Endothelial cell of umbilical vein (primary cell): ENCODE measurements around the gene CFTR. TPM values are rescaled to one million over a fixed set of nuclear protein-coding genes. Genes with fewer than 3 reads are reported as not detected.

Experiments used
- BruUV-seq: library from RNA; stranded (reverse); fragments of 400-500 nt; replicated peaks from 2 replicates; lab custom pipeline; 2021; lab: Mats Ljungman, UMichigan
- CTCF ChIA-PET: fragments of 300-600, 350-600 bp; sonication (Branson Sonifier 250); formaldehyde crosslinking; loops from one replicate; lab custom pipeline; 2021; ENCODE audit warnings: antibody characterized with exemption, inconsistent platforms; lab: Charles Lee
- POLR2A ChIA-PET: fragments of 300-600, 350-600 bp; sonication (Branson Sonifier 250); formaldehyde crosslinking; loops from one replicate; lab custom pipeline; 2021; ENCODE audit warnings: antibody characterized with exemption, inconsistent platforms; lab: Charles Lee
- DNase-seq: peaks from one replicate; pipeline ENCODE4 v3.0.0-alpha.2; 2011; ENCODE audit warnings: low read depth, low spot score
- FAIRE-seq: peaks from 2 replicates; lab custom pipeline; 2011; peaks lifted over from hg19 to GRCh38; lab: Jason Lieb, UNC
- H2AFZ ChIP-seq: 2 replicates; pipeline ENCODE4 v1.6.0; 2012; ENCODE audit warnings: low read depth, low read length, control low read depth, inconsistent platforms
- H3K27ac ChIP-seq: 2 replicates; pipeline ENCODE4 v1.5.1; 2011; ENCODE audit warnings: low read depth, mild to moderate bottlenecking, control low read depth, low read length, moderate library complexity; ENCODE audit not compliant: insufficient read depth
- H3K27me3 ChIP-seq, 2 experiments: 2 replicates each; pipeline versions ENCODE4 v1.6.0 to v1.6.1; 2011; ENCODE audit warnings: low read length in 2 of 2, mixed read lengths in 1 of 2; ENCODE audit not compliant: control insufficient read depth in 2 of 2, insufficient read depth in 2 of 2
- H3K36me3 ChIP-seq, 2 experiments: 2 replicates in 1 of 2; 3 replicates in 1 of 2; pipeline ENCODE4 v1.5.1; 2011; ENCODE audit warnings: low read length in 2 of 2, mild to moderate bottlenecking in 1 of 2, moderate library complexity in 1 of 2; ENCODE audit not compliant: control insufficient read depth in 2 of 2, insufficient read depth in 2 of 2; ENCODE audit errors: extremely low read depth in 1 of 2
- H3K4me1 ChIP-seq: 3 replicates; pipeline ENCODE4 v1.5.1; 2011; ENCODE audit warnings: mild to moderate bottlenecking, low read length; ENCODE audit not compliant: control insufficient read depth, insufficient read depth; ENCODE audit errors: extremely low read depth
- H3K4me2 ChIP-seq: 2 replicates; pipeline ENCODE4 v1.6.1; 2011; ENCODE audit warnings: low read length, control low read depth, mixed read lengths; ENCODE audit not compliant: insufficient read depth
- H3K4me3 ChIP-seq, 3 experiments: fragments of 200-600 bp in 1 of 3; sonication (generic), shearing (Covaris generic) in 1 of 3; replicated peaks in 1 of 3; 2 replicates each; pipeline ENCODE4 v1.5.1; 2011 to 2016; ENCODE audit warnings: control low read depth in 3 of 3, low read length in 3 of 3, mild to moderate bottlenecking in 2 of 3, inconsistent platforms in 1 of 3, low read depth in 1 of 3, moderate library complexity in 1 of 3; ENCODE audit not compliant: insufficient read depth in 1 of 3
- H3K79me2 ChIP-seq: 2 replicates; pipeline ENCODE4 v1.6.0; 2012; ENCODE audit warnings: low read length, inconsistent platforms; ENCODE audit not compliant: control insufficient read depth, insufficient read depth
- H3K9ac ChIP-seq: replicated peaks from 2 replicates; pipeline ENCODE3; 2011; ENCODE audit warnings: low read length, control low read depth; ENCODE audit not compliant: insufficient read depth; ENCODE audit errors: extremely low read depth
- H3K9me1 ChIP-seq: replicated peaks from 3 replicates; pipeline ENCODE4 v1.6.0; 2011; ENCODE audit warnings: mild to moderate bottlenecking, low read length; ENCODE audit not compliant: control insufficient read depth, insufficient read depth; ENCODE audit errors: extremely low read depth
- H3K9me3 ChIP-seq: replicated peaks from 2 replicates; pipeline ENCODE4 v1.5.1; 2012; ENCODE audit warnings: low read length, inconsistent platforms; ENCODE audit not compliant: control insufficient read depth, insufficient read depth
- H4K20me1 ChIP-seq: replicated peaks from 2 replicates; pipeline ENCODE3; 2011; ENCODE audit warnings: mild to moderate bottlenecking, low read length; ENCODE audit not compliant: control insufficient read depth, insufficient read depth; ENCODE audit errors: extremely low read depth
- CTCF ChIP-seq, 2 donors: IDR thresholded peaks; 1 replicate in 1 of 2; 2 replicates in 1 of 2; pipeline ENCODE4 v1.5.1; 2011; ENCODE audit warnings: low read length in 2 of 2, mild to moderate bottlenecking in 2 of 2, moderate library complexity in 2 of 2, control low read depth in 1 of 2, inconsistent platforms in 1 of 2, low read depth in 1 of 2; ENCODE audit not compliant: insufficient read depth in 1 of 2; ENCODE audit errors: extremely low read depth in 1 of 2
- EZH2 ChIP-seq: IDR thresholded peaks from 2 replicates; pipeline ENCODE4 v1.6.1; 2012; ENCODE audit warnings: borderline replicate concordance, low read depth, mild to moderate bottlenecking, moderate library complexity, low read length, inconsistent platforms; ENCODE audit not compliant: severe bottlenecking
- FOS ChIP-seq: IDR thresholded peaks from 2 replicates; pipeline ENCODE4 v1.6.1; 2011; ENCODE audit warnings: mild to moderate bottlenecking, low read length, moderate library complexity, borderline replicate concordance; ENCODE audit not compliant: insufficient read depth
- GATA2 ChIP-seq: IDR thresholded peaks from 2 replicates; pipeline ENCODE4 v1.7.0; 2011; ENCODE audit warnings: low read depth, mild to moderate bottlenecking, moderate library complexity, mixed read lengths, low read length; ENCODE audit not compliant: insufficient read length, insufficient read depth
- JUN ChIP-seq: IDR thresholded peaks from 2 replicates; pipeline ENCODE4 v1.6.1; 2011; ENCODE audit warnings: borderline replicate concordance, low read depth; ENCODE audit not compliant: insufficient read length, insufficient read depth
- MYC ChIP-seq: IDR thresholded peaks from one replicate; pipeline ENCODE4 v1.6.1; 2011; ENCODE audit warnings: mild to moderate bottlenecking, low read depth, low read length
- POLR2A ChIP-seq: IDR thresholded peaks from 2 replicates; pipeline ENCODE4 v1.6.1; 2012; ENCODE audit warnings: low read depth, mild to moderate bottlenecking, control low read depth, low read length
- POLR2AphosphoS5 ChIP-seq: IDR thresholded peaks from 2 replicates; pipeline ENCODE4 v1.6.1; 2012; ENCODE audit warnings: low read depth, mild to moderate bottlenecking, control low read depth, low read length, moderate library complexity; ENCODE audit not compliant: insufficient read depth
- dilution Hi-C: fragments of 300-500 bp; cut with MboI; formaldehyde crosslinking; loops from one replicate; pipeline ENCODE4 v1.15.0; 2019; ENCODE audit warnings: low sequenced_read_pairs; ENCODE audit not compliant: extremely low pct_ligation_motif_present
- intact Hi-C: fragments of 100-400 bp; cut with micrococcal nuclease; formaldehyde crosslinking; loops from one replicate; pipeline ENCODE4 v1.10.0; 2022
- polyA plus RNA-seq, 4 experiments: library from polyadenylated mRNA; depleted of rRNA in 3 of 4; stranded (reverse) in 3 of 4; unstranded in 1 of 4; fragments of >200 nt; gene quantifications; 2 replicates each; pipeline versions ENCODE4 v1.2.1 to v1.2.3, GENCODE V29; 2011 to 2012; ENCODE audit warnings: missing spikeins in 1 of 4
- total RNA-seq: library from RNA; stranded (reverse); gene quantifications from 2 replicates; pipeline ENCODE4 v1.2.3, GENCODE V29; 2021
- TF ChIP-seq, protein P1 (sequence below): IDR thresholded peaks from 2 replicates; pipeline ENCODE4 v1.6.1; 2011; ENCODE audit not compliant: insufficient read depth, insufficient read length

CFTR gene
- total and polyA plus RNA-seq, 2 donors (not counting 3 experiments of a cell fraction or from before 2014, with no cell fraction given) = 0.03 TPM; not detected in 1

GRCh38 chr7:117588352-117588794 is 108.5 kb downstream of the CFTR start:
- Histone ChIP-seq H3K9me3 (no peaks in the 10 kb centered on the region), H3K4me3 (no peak overlapping the region), H3K9me1 (no peaks in the 10 kb centered on the region), H3K36me3 (no peaks in the 10 kb centered on the region), H3K4me1 (peaks cover 10% of the 10 kb centered on the region), H4K20me1 (no peaks in the 10 kb centered on the region), H3K27me3 (no peaks in the 10 kb centered on the region), H3K79me2 (no peaks in the 10 kb centered on the region), H3K9ac (no peak overlapping the region), H3K4me2 (peak overlapping the region; percentile 29), H3K27ac (no peak overlapping the region), H2AFZ (no peak overlapping the region)
- TF ChIP-seq MYC (no peak), JUN (no peak), POLR2AphosphoS5 (no peak), FOS (no peak), GATA2 (no peak), POLR2A (no peak), CTCF (IDR thresholded peaks at IDR 0.05; ENCODE audit: extremely low read depth in 1 of 2, insufficient read depth in 1 of 2, low read depth in 1 of 2, low read length in 2 of 2) (no peak), EZH2 (no peak)
- TF ChIP-seq, protein P1, sequence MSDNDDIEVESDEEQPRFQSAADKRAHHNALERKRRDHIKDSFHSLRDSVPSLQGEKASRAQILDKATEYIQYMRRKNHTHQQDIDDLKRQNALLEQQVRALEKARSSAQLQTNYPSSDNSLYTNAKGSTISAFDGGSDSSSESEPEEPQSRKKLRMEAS = no peak
- intact Hi-C loops = no loop called here
- ChIA-PET CTCF (interaction anchor here (0.9 to 1.3 kb wide), 3 partner anchors 9 to 16 kb away, joined by 3 to 7 read pairs (median 4); no protein-coding TSS in a partner anchor), POLR2A (no interaction called here)
- peak; percentile 54 for FAIRE-seq
- dilution Hi-C loops = no loop called here
- peak; percentile 83 for DNase-seq
- BruUV-seq = no TSS peak
